GM21515 (cell line): Measurements from ENCODE around the gene ADH4.
"Not testable (repeated sequence)": the region's sequence is repeated elsewhere in the genome, so short reads cannot be mapped to it uniquely, and the experiment has no call there.

Source experiments
- ATAC-seq: cut with Tn5 transposase; IDR thresholded peaks from one replicate; pipeline ENCODE4 v1.9.1; 2021; ENCODE audit not compliant: unreplicated experiment

The ADH4 gene

DNA sequence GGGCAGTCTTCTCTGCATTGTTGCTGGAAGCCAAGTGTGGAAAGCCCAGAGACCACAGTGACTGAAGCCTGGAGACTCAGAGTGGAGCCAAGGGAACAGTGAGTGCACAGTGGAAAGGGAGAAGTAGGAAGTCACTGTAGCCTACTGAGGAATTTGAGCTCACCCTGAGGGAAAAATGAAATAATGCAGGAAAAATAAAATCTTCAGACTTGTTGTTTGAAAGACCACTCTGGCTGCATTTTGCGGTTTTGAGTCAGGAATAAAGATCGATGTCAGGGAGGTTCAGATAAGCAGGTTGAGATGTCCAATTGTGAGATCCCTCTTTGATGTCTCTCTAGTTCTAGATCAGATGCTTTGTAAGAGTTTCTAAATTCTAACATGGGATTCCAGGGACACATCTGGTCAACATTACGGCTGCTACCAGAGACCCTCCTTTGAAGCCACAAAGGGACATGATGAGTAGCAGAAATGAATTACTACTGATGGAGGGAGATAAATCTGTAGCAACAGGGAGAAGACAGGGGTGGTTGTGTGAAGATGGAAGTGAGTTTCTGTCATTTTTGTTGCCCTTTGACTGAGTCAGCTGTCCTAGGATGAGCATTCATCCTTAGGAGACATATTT, 8.4 kb downstream of the ADH4 start:
- no peak for ATAC-seq

DNA sequence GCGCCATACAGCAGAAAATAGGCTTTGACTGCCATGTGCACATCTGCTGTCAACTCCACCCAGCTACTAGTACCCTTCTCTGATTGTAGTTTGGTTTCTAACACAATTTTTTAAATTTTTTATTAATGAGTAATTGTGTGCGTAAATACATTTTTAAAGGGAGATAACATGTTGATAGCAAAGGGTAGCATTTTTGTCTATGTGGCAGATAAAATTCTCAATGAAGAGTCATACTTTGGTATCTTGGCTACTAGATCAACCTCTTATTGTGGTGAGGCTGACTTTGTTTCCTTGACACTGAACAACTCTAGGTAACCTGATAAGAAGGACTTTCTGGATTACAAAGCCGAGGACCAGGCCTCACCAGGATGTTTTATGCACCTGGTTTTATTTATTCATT, 9.5 kb downstream of the ADH4 start:
- no peak for ATAC-seq

DNA sequence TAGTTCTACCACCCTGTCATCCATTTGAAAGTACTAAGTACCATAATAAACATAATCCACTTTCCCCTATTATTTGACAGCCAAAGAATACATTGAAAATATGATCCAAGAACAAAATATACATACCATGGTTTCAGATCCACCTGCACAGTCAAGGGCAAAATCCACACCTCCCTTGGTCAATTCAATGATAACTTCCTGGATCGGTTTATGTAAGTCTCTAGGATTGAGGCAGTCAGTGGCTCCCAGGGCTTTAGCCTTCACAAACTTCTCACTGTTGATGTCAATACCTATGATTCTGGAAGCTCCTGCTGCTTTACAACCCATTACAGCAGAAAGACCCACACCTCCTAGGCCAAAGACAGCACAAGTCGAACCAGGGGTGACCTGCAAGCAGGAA, 12.7 kb downstream of the ADH4 start:
- ATAC-seq: no peak

DNA sequence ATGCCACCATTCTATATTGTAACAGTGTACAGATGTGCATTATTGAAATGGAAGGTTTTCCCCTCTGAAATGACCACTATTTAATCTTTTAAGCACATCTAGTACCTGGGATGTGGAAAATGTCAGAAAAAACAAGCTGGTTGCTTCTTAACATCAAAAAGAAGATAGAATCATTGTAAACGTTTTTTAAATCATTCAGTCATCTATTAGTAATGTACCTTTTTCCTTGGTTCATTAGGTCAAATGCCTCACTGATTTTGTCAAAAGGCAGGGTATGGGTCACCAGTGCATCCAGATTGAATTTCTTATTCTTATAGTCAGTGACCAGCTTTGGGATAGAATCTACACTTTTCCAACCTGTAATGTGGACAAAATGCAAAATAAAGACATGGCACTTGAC, 17.7 kb downstream of the ADH4 start:
- ATAC-seq: no peak

DNA sequence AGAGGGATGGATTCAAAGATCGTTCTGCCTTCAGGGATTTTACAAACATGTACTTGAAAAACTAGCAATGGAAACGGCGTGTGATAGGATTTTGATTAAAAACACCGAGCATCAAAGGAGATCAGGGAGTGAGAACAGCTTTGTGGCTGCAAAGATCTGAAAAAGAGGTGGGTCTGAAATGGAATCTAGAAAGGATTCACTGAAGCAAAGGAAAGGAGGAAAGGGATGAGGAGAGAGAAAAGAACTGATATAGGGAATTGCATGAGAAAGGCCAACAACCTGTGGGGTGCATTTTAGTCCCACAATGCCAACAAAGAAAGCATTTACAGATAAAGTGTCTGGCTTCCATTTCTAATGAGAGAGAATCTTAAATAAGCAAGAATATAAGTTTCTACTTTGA, 23.1 kb downstream of the ADH4 start:
- ATAC-seq: no peak

DNA sequence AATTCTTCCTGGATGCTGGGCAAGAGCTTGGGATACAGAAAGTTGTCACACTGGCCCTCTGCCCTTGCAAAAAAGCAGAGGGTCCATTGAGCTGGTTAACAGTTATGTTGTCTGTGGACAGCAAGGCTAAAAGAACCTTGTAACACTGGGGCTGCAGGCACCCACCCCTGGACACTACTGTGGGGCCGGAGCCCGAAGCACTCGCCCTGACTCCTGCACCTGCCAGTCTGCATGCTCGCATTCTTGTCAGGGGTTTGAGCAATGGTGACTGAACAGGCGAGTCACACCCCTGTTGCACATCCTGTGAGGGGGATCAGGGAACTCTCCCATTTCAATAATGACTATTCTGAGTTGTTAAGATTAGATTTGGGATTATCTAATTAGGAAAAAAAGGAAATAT, 23.6 kb downstream of the ADH4 start:
- ATAC-seq: no peak

DNA sequence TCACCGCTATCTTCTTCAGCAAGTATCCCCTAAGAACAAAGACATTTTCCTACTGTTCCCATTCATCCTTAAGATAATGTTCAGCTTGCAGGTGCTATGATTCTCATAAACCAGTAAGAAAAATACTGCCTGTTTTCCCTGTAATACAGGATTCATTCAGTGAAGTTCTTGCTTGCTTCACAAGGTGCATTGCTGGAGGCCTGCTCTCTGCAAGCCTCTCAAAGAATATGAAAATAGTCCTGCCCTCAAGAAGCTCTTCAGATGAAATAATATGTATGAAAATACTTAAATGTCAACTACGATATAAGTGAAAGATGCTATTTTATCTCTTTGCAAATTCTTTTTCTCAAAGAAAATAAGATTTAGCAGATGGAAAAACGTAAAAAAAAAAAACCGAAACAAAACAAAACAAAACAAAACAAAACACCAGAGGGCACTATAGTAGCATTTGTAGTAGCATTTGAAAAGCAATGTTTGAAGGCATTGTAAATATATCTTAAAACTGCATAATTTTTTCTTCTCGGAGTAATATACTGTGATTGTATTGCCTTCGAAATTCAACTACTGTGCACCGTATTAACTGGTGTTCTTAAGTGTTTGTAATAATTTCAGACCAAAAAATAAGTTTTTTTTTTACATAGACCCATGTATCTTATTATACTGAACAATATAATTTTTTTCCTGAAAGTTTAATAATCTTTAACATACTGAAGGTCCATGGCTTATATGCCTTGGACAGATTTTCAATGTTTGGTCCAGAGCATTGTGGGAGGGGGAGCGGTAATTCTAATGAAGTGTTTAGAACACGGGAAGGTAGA, 26.0 kb downstream of the ADH4 start:
- no peak for ATAC-seq

DNA sequence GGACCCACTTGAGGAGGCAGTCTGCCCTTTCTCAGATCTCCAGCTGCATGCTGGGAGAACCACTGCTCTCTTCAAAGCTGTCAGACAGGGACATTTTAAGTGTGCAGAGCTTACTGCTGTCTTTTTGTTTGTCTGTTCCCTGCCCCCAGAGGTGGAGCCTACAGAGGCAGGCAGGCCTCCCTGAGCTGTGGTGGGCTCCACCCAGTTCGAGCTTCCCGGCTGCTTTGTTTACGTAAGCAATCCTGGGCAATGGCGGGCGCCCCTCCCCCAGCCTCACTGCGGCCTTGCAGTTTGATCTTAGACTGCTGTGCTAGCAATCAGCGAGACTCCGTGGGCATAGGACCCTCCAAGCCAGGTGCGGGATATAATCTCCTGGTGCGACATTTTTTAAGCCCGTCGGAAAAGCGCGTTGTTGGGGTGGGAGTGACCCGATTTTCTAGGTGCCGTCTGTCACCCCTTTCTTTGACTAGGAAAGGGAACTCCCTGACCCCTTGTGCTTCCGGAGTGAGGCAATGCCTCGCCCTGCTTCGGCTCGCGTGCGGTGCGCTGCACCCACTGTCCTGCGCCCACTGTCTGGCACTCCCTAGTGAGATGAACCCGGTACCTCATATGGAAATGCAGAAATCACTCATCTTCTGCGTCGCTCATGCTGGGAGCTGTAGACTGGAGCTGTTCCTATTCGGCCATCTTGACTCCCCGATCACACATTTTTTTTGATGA, 26.8 kb downstream of the ADH4 start:
- ATAC-seq: not testable (repeated sequence)

DNA sequence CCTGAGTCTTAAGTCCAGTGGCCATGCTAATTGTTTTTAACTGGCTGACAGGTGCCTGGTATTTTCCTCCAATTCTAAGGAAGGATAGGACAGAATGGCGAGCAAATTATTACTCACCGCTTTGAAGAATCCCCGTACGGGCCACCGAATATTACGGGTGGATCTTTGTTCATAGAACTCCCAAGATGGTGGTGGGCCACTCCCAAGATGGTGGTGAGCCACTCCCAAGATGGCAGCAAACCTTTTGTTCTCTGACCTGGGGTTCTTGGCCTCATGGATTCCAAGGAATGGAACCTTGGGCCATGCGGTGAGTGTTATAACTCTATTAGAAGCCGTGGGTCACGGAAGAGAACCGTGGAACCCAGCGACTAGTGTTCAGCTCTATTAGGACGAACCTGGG, 34.8 kb downstream of the ADH4 start:
- ATAC-seq: not testable (repeated sequence)

DNA sequence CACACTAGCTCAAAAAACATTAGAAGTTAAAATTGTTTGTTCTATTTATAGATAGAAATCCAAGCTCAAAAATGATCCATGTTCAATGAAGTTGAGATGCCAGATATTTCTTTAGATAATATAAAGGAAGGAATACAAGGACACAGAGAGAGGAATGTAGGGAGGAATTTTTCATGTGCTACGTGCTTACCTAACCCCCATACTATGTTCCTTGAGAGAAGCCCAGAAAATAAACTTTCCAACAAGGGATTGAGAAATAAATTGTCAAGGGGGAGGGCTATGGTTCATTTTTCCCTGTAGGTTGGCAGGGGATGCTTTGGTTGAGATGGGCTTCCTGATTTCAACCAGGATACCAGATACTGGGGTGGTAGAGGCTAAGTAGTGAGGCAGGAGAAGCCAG, 39.9 kb downstream of the ADH4 start:
- no peak for ATAC-seq

DNA sequence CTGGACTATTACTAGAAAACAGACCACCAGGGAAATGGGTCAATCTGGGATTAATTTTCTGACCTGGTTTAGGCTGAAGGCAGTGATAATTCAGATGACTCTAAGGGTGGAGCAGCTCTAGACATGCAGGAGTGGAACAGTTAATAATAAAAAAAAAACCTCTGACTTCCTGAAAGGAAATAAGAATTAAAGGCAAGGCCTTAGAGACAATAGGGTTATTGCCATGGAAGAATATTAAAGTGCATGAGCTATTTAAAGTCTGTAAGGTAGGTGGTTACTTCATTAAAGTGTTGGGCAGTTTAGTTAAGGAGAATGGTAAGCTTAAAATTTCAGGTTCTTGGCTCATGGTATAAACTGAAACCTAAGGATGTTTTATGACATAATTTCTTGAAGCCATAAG, 40.9 kb downstream of the ADH4 start:
- ATAC-seq: no peak

DNA sequence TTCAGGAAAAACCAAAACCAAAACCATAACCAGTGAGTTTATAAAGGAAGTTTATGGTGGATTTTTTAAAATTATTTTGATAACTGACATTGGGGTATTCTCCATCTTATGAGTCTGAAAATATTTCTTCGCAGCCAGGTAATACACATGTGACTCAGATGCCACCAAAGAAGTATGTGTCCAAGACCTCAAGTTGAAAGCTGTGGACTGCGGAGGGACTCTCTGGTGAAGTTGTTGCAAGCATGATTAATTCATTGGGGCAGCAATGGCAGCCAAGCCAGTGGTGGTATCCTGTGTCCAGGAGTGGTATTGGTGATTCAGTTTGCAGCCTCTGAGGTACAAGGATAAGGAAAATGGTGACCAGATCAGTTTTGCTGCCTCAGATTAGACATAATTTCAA, 41.5 kb downstream of the ADH4 start:
- ATAC-seq: no peak

DNA sequence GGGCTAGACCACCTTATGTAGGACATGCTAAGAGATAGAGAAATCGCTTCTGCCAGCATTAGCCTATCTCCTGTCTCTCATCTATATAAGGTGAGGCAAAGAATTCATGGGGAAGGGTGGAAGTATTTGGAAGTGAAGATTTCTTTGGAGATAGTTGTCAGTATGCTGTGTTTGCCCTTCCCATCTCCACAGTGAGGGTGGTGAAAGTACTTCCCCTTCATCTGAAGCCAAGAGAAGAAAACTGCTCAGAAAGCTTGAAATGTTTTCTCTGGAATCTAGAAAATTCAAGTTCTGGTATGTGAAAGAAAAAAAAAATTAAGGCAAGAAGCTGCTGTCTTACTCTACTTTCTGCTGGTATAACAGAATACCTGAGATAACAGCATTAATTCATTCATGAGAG, 43.2 kb downstream of the ADH4 start:
- ATAC-seq: no peak

DNA sequence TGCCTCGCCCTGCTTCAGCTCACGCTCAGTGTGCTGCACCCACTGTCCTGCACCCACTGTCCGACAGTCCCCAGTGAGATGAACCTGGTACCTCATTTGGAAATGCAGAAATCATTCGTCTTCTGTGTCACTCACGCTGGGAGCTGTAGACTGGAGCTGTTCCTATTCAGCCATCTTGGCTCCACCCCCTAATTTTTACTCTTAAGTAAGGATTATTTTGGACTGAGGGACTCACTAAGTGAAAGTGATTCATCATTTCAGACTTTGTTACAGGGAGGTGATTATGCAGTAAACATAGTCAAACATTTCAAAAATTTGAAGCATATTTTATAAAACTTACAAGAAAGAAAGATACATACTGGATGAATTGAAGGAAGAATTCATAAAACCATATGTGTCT, 44.3 kb downstream of the ADH4 start:
- not testable (repeated sequence) for ATAC-seq

DNA sequence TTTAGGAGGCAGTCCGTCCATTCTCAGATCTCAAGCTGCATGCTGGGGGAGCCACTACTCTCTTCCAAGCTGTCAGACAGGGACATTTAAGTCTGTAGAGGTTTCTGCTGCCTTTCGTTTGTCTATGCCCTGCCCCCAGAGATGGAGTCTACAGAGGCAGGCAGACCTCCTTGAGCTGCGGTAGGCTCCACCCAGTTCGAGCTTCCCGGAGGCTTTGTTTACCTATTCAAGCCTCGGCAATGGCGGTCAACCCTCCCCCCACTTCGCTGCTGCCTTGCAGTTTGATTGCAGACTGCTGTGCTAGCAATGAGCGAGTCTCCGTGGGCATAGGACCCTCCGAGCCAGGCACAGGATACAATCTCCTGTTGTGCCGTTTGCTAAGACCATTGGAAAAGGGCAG, 44.8 kb downstream of the ADH4 start:
- ATAC-seq: no peak

DNA sequence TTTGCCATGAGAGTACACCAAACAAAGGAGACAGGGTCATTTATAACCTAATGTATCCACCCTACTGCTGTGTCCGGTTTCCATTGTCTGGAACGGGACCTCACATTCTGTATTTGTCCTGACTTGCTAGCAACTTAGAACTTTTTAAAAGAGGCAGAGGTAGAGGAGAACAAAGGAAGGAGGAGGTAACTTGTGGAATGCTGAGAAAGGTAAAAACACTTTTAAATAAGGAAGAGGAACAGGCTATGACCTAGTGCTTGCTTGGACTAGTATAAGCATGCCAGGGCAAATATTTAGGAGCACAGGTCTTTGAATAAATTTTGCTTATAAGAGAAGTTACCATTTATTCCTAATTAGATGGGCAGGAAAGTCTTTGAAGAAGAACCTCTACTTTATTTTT, 52.3 kb downstream of the ADH4 start:
- not testable (repeated sequence) for ATAC-seq

DNA sequence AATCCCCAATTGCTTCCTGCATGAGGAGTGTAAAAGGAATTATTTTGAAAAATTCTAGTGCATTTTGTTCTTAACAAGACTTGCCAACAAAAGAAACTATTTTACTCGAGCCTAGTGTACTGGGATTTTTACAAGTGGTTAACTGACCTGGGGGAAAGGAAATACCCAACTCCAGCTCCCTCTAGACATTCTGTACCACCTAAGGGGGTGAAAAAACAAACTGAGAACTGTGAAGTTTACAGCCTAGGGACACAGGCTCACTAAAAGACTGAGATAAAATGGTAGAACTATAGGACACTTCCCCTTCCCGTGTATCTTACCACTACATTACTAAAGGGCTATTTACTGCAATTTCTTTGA, 52.9 kb downstream of the ADH4 start:
- ATAC-seq: no peak

DNA sequence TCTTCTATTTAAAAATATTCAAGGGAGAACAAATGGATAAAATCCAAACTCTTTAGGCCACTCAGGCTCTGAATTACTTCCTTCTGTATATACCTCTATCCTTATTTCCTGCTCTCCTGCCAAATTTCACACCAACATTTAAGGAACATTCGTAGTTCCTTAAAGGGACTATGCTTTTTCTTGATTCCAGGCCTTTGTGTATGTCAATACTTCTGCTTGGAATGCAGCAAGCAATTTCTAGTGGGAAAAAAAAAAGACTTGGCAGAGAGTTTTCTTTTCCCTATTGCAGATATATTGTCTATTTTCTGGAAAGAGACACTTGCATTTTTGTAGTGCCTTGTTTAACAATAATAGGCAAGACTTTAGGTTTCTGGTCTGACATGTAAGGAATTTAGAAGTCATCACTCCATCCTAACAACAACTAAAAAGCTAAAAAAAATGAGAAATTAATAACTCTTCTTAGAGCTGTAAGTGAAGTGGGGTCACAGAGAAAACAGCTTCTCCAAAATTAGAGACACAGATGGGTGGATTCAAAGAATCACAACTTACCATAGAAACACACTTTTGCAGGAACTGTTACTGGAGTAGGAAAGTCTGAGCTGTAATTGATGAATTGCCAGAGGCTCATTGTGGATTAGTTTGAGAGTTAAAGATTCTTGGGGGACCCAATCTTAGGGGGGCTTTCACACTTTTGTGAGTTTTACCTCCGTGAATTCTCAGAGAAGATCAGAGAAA, 53.4 kb downstream of the ADH4 start:
- ATAC-seq: no peak

DNA sequence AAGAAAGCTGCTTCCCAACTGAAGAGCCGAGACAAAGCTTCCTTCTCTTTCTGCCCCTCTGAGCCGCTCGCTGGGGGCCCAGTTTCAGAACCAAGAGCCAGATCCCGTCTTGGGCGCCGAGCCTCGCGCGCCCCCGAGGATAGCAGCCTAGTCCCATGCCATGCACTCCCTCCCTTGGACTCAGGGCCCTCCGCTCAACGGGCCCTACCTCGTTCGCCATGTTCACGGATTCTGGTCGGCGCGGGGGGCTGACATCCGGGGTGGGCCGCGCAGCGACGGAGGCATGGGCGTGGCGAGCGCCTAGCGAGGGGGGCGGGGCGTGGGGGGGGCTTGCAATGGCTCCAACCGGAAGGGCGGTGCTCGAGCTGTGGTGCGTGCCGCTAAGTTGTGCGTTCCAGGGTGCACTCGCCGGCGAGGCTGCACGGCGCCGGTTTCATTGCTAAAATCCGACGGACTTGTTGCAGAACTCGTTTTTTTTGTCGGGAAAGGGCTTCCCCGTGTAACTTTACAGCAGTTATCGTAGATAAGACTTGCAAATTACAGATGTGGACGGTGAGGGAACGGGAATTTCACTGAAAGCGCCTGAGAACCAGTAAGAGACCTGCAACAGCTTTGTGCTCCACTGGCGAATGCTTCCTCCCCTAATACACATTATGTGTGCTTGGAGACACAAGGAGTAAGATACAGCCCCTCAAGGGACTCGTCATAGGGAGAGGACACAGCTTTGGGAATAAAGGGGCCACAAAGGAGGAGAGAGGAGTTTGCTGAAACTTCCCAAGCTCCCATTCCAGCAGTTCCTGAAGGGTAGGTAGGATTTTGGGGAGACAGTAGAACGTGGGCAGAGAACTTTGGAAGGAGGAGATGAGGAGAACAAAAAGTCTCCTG, 55.4 kb downstream of the ADH4 start, which contains the start of gene ADH5:
ADH5 (minus strand) TSS at position 308 of the 885 bp plus-strand sequence; CDS start at position 220, 88 bp downstream.
- ATAC-seq: peak; percentile 94

DNA sequence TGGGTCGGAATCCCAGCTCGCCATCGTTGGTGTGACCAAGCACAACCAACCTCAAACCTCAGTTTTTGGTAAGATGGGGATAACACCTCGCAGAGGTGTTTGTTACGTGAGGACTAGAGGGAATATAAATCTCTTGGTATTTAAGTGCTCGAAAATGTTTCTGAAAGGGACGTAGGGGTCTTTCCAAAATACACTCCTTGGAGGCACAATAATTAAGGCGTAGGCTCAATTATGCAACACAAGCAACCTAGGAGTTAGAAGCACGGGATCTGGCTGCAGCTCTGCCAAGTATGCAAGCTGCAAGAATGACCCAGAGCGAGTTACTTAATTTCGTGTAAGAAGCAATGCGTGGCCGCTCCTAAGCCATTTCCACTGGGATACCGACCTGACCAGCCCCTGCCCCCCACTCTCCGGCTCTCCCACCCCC, 56.1 kb downstream of the ADH4 start:
- ATAC-seq: peak; percentile 33
